Measurements from ENCODE around the gene DGUOK.

GRCh38 chr2:73975731-73976130 is 49.1 kb downstream of the DGUOK start:
- TF ChIP-seq CTCF (conservative IDR thresholded peaks at IDR 0.05 in 1 of 2, IDR thresholded peaks at IDR 0.05 in 1 of 2; ENCODE audit: extremely low read depth in 1 of 2, insufficient read depth in 1 of 2, low read depth in 1 of 2, low read length in 2 of 2) (no peak), EZH2 (IDR thresholded peaks at IDR 0.05; ENCODE audit: borderline replicate concordance, low read length) (no peak)

Measured in mammary epithelial cell (primary cell).